ENCODE results near the gene DBF4.
"Not testable (repeated sequence)": the region's sequence is repeated elsewhere in the genome, so short reads cannot be mapped to it uniquely, and the experiment has no call there.

Gene DBF4

GRCh38 chr7:87872346-87872745, 3.9 kb upstream of the DBF4 start:
- no peak for DNase-seq (ENCODE audit: low read depth in 1 of 2, low spot score in 1 of 2)
- in situ Hi-C loops (cut with HindIII; ENCODE audit: low pct_unique_long_range_greater_than_20kb, low sequenced_read_pairs): no loop called here
- no peak for TF ChIP-seq JUND (IDR thresholded peaks at IDR 0.05; ENCODE audit: low read depth)

- DNase-seq (ENCODE audit: low read depth in 1 of 2, low spot score in 1 of 2); in situ Hi-C loops (cut with HindIII; ENCODE audit: low pct_unique_long_range_greater_than_20kb, low sequenced_read_pairs): not testable (repeated sequence)
These were observed 3.0 kb upstream of the DBF4 start for GRCh38 chr7:87873328-87873727.

- in situ Hi-C loops (cut with HindIII; ENCODE audit: low pct_unique_long_range_greater_than_20kb, low sequenced_read_pairs): no loop called here
- TF ChIP-seq JUND (IDR thresholded peaks at IDR 0.05; ENCODE audit: low read depth): no peak
- no peak for DNase-seq (ENCODE audit: low read depth in 1 of 2, low spot score in 1 of 2)
These were observed 2.2 kb upstream of the DBF4 start for GRCh38 chr7:87874066-87874465.

GRCh38 chr7:87875151-87876039, 898 bp upstream of the DBF4 start:
- in situ Hi-C loops (cut with HindIII; ENCODE audit: low pct_unique_long_range_greater_than_20kb, low sequenced_read_pairs): no loop called here
- TF ChIP-seq JUND (IDR thresholded peaks at IDR 0.05; ENCODE audit: low read depth): no peak
- peak in 1 of 2 experiments; percentile 28 for DNase-seq (ENCODE audit: low read depth in 1 of 2, low spot score in 1 of 2)

GRCh38 chr7:87876869-87877234, 559 bp downstream of the DBF4 start:
- in situ Hi-C loops (cut with HindIII; ENCODE audit: low pct_unique_long_range_greater_than_20kb, low sequenced_read_pairs): no loop called here
- no peak for TF ChIP-seq JUND (IDR thresholded peaks at IDR 0.05; ENCODE audit: low read depth)
- DNase-seq (ENCODE audit: low read depth in 1 of 2, low spot score in 1 of 2): peak; percentile 20 to 55

- DNase-seq (ENCODE audit: low read depth in 1 of 2, low spot score in 1 of 2): no peak
- in situ Hi-C loops (cut with HindIII; ENCODE audit: low pct_unique_long_range_greater_than_20kb, low sequenced_read_pairs): no loop called here
- TF ChIP-seq JUND (IDR thresholded peaks at IDR 0.05; ENCODE audit: low read depth): no peak
These were observed 1.2 kb downstream of the DBF4 start for GRCh38 chr7:87877366-87878040.

- DNase-seq (ENCODE audit: low read depth in 1 of 2, low spot score in 1 of 2): no peak
- in situ Hi-C loops (cut with HindIII; ENCODE audit: low pct_unique_long_range_greater_than_20kb, low sequenced_read_pairs): no loop called here
- TF ChIP-seq JUND (IDR thresholded peaks at IDR 0.05; ENCODE audit: low read depth): no peak
These were observed 2.0 kb downstream of the DBF4 start for GRCh38 chr7:87878208-87878735.

GRCh38 chr7:87882151-87882937, 6.1 kb downstream of the DBF4 start:
- in situ Hi-C loops (cut with HindIII; ENCODE audit: low pct_unique_long_range_greater_than_20kb, low sequenced_read_pairs): no loop called here
- no peak for DNase-seq (ENCODE audit: low read depth in 1 of 2, low spot score in 1 of 2)
- no peak for TF ChIP-seq JUND (IDR thresholded peaks at IDR 0.05; ENCODE audit: low read depth)

GRCh38 chr7:87885018-87885417, 8.7 kb downstream of the DBF4 start:
- in situ Hi-C loops (cut with HindIII; ENCODE audit: low pct_unique_long_range_greater_than_20kb, low sequenced_read_pairs): no loop called here
- DNase-seq (ENCODE audit: low read depth in 1 of 2, low spot score in 1 of 2): no peak
- TF ChIP-seq JUND (IDR thresholded peaks at IDR 0.05; ENCODE audit: low read depth): no peak

GRCh38 chr7:87886875-87887274, 10.6 kb downstream of the DBF4 start:
- no peak for TF ChIP-seq JUND (IDR thresholded peaks at IDR 0.05; ENCODE audit: low read depth)
- DNase-seq (ENCODE audit: low read depth in 1 of 2, low spot score in 1 of 2): peak in 1 of 2 experiments; percentile 39
- in situ Hi-C loops (cut with HindIII; ENCODE audit: low pct_unique_long_range_greater_than_20kb, low sequenced_read_pairs): no loop called here

GRCh38 chr7:87895363-87895762, 19.1 kb downstream of the DBF4 start:
- DNase-seq (ENCODE audit: low read depth in 1 of 2, low spot score in 1 of 2): no peak
- in situ Hi-C loops (cut with HindIII; ENCODE audit: low pct_unique_long_range_greater_than_20kb, low sequenced_read_pairs): no loop called here
- no peak for TF ChIP-seq JUND (IDR thresholded peaks at IDR 0.05; ENCODE audit: low read depth)

GRCh38 chr7:87899255-87899654, 23.0 kb downstream of the DBF4 start:
- no peak for DNase-seq (ENCODE audit: low read depth in 1 of 2, low spot score in 1 of 2)
- no peak for TF ChIP-seq JUND (IDR thresholded peaks at IDR 0.05; ENCODE audit: low read depth)
- in situ Hi-C loops (cut with HindIII; ENCODE audit: low pct_unique_long_range_greater_than_20kb, low sequenced_read_pairs): no loop called here

- DNase-seq (ENCODE audit: low read depth in 1 of 2, low spot score in 1 of 2); in situ Hi-C loops (cut with HindIII; ENCODE audit: low pct_unique_long_range_greater_than_20kb, low sequenced_read_pairs): not testable (repeated sequence)
These were observed 31.0 kb downstream of the DBF4 start for GRCh38 chr7:87907136-87907906.

- in situ Hi-C loops (cut with HindIII; ENCODE audit: low pct_unique_long_range_greater_than_20kb, low sequenced_read_pairs); DNase-seq (ENCODE audit: low read depth in 1 of 2, low spot score in 1 of 2): not testable (repeated sequence)
These were observed 32.5 kb downstream of the DBF4 start for GRCh38 chr7:87908814-87909213.
